NCI-H1092 treated with DMSO at 0.1 percent for 48 hours (cell line): ENCODE results near the gene TXNDC2.

ENCODE experiments used
- DNase-seq: peaks from one replicate; lab custom pipeline; 2025; lab: John Stamatoyannopoulos, UW

TXNDC2 gene

GRCh38 chr18:9860682-9861081 lies 25.1 kb upstream of the TXNDC2 start:
- DNase-seq = no peak

- DNase-seq = no peak
Measured at GRCh38 chr18:9861157-9861556, 24.6 kb upstream of the TXNDC2 start.

DNA sequence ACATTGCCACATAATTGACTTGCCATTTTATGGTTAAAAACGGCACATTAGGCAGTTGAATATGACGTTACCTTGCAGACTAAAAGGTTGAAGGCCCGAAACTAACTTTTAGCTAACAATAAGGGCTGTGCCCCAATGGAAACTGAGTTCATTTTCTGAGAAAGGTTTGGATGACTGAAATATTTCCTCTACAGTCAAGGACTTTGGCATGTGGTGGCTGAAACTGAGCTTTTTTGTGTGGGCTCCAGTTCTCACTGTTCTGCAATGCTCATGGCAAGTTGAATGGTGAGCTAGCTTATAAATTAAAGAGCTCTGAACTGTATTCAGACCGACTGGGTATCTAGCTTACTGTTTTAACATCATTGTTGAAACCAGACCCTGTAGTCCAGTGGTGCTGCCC lies 23.8 kb upstream of the TXNDC2 start:
- no peak for DNase-seq

DNA sequence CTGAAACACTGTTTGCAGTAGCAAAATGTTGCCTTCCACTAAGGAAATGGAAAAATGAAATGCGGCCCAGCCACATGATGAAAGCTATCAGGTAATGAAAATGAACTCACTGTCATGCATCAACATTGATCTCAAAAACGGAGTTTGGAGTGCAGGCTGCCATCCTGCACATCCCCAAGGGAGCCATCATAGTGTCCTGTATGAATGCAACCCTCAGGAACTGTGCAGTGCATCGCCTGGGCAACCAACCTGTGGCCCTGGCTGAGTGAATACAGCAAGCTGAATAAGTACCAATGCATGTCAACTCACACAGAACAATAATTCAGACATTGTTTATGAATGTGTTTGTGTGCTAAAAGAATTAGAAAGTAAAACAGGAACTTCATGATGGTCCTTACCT lies 23.1 kb upstream of the TXNDC2 start:
- DNase-seq = peak; percentile 17

DNA sequence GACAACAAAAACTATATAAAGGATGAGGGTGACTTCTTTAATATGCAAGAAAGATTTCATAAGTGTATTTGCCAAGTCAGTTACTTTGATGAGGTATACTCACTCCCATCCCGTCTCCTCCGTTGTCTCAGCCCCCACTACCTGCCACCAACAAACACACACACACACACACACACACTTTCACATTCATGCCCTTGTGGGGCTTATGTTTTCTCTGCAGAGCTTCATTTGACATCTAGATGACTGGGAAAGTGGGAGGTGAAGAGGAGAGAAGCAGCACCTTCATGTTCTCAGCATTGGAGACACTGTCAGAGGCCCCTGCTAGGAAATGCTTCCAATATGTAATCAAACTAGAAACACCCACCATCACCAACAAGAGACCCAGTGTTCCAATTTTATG lies 22.5 kb upstream of the TXNDC2 start:
- DNase-seq = no peak

- DNase-seq = no peak
Measured at GRCh38 chr18:9865764-9866490, 19.8 kb upstream of the TXNDC2 start.

DNA sequence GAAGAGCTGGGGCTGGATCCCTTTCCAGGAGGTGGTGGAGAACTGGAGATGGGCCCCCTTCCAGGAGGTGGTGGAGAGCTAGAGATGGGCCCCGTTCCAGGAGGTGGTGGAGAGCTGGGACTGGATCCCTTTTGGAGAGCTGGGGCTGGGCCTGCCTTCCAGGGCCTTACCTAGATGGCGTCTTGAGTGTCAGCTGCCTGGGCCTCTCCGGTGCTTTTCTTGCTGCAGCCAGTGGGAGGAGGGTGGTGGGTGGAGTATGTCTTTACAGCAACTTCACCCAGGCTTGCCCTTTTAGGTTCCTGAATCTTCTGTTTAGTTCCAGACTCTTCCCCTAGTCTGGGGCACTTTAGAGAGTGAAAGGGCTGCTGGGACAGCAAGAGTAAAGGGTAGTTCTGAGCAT lies 19.1 kb upstream of the TXNDC2 start:
- no peak for DNase-seq

- no peak for DNase-seq
Measured at GRCh38 chr18:9867071-9867594, 18.6 kb upstream of the TXNDC2 start.

GRCh38 chr18:9868857-9869714 lies 16.7 kb upstream of the TXNDC2 start:
- DNase-seq = no peak

GRCh38 chr18:9869715-9870430 lies 15.9 kb upstream of the TXNDC2 start:
- no peak for DNase-seq

DNA sequence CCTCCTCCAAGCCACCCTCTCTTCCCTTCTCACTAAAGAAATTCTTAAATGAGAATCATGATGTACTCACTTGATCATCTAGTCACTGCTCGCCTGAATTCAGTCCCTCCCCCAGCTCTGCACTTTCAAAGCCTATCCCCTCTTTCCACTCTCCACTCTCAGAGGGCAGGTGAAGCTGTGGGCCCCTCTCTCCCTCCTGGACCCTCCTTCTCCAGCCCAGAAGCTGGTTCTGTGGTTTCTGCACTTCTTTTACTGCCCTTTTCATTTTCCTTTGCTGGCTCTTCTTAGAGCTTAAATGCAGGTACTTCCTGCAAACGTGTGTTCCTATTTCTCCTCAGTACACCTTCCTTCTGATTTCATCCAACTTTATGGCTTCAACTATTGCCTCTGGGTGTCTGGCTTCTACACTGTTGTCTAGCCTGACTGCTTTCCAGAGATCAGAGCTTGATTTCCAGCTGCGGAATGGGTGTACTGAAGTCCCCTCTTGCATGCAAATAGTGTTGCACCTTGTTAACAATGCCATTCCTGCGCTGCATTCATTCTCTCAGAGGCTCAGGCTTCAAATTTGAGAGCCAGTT lies 15.3 kb upstream of the TXNDC2 start:
- no peak for DNase-seq

DNA sequence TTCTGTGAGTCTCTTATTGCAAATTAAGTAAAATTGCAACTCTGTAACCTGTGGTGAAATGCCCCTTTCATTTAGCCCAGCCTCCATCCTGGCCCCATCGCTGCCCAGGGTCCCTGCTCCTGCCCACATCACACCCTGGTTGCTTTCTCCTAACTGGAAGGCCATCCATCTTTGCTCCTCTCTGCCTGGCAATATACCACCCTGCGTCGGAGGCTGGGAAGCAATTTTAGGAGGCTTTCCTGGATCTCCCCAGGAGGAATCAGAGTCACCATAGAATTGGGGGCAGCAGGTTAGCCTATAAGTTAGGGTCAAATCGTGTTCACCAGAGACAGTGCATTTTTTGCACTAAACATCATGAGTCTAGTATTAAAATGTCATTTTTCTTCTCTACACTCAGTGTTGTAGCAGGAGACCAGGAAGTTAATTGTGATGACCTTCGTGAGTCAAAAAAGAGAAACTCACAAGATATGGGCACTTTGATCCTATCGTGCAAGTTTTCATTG lies 14.5 kb upstream of the TXNDC2 start:
- DNase-seq = no peak

- no peak for DNase-seq
Measured at GRCh38 chr18:9872823-9873222, 12.9 kb upstream of the TXNDC2 start.

- DNase-seq = no peak
Measured at GRCh38 chr18:9874728-9875127, 11.0 kb upstream of the TXNDC2 start.

GRCh38 chr18:9876212-9876866 lies 9.4 kb upstream of the TXNDC2 start:
- DNase-seq = no peak

DNA sequence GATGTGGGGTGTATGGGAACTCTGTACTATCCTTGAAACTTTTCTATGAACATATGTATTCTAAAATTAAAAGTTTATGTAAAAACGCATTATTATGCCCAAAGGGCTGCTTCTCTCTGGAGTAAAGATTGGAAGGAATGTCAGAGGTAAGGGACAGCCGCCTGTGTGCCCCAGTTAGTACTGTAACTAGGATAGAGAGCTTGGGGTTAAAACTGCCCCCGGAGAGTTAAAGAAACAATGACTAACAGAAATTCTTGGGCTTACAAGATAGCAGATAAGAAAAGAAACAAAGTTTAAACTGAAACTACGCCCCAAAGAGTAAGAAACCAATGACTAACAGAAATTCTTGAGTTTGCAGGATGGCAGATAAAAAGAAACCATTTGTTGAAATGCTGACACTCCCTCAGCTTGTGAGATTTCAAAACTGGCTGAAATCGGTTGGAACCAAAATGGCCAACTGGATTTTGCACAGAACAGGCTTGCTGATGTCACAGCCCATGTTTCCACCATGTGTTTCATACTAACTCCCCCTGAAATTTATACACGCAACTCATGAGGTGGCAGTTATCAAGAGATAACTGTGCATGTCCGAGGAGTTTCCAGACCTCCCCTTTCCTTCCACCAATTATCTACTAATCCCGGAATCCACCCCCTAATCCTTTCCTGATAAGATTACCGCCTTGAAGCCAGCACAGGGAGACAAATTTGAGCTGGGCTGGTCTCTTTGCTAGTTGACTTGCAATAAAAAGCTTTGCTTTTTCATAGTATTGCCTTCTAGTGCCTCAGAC lies 8.7 kb upstream of the TXNDC2 start:
- no peak for DNase-seq

DNA sequence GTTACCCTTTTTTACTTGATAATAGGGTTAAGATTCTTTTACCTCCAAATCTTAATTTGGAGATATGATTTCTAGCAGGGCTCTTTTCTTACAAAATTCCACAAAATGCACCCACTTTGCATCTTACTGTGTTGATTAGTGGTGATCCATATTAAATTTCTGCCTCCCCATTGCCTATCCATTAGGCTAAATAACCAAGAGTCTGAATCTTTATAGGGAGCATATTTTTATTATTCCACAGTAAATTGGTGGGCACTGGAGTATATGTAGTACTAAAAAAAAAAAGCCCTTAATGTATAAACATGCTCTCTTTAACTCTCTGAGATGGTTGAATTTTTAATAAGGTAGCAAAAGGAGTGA lies 8.1 kb upstream of the TXNDC2 start:
- DNase-seq = no peak

- no peak for DNase-seq
Measured at GRCh38 chr18:9878095-9878494, 7.7 kb upstream of the TXNDC2 start.

- no peak for DNase-seq
Measured at GRCh38 chr18:9878783-9879242, 7.0 kb upstream of the TXNDC2 start.

GRCh38 chr18:9884090-9884489 lies 1.7 kb upstream of the TXNDC2 start:
- no peak for DNase-seq
